SIG-M5 treated with dmso at 0.1 percent for 504 hours (cell line): ENCODE results near the gene SIRT2.
A peak's percentile ranks its signal among the peaks of the same experiment; 100 is the strongest.
"Not testable (repeated sequence)": the region's sequence is repeated elsewhere in the genome, so short reads cannot be mapped to it uniquely, and the experiment has no call there.

Experiments
- DNase-seq: peaks from one replicate; lab custom pipeline; 2025; ENCODE audit not compliant: unreplicated experiment; lab: John Stamatoyannopoulos, UW

SIRT2 gene

GRCh38 chr19:38898788-38899446 is 501 bp downstream of the SIRT2 start:
- DNase-seq = no peak

GRCh38 chr19:38894968-38895367 is 4.5 kb downstream of the SIRT2 start:
- no peak for DNase-seq

GRCh38 chr19:38893341-38893771 is 6.1 kb downstream of the SIRT2 start:
- no peak for DNase-seq

GRCh38 chr19:38892841-38893240 is 6.6 kb downstream of the SIRT2 start:
- no peak for DNase-seq

- DNase-seq = no peak
Measured at GRCh38 chr19:38891771-38892170, 7.6 kb downstream of the SIRT2 start.

GRCh38 chr19:38890686-38891085 is 8.7 kb downstream of the SIRT2 start:
- no peak for DNase-seq

GRCh38 chr19:38889803-38890202 is 9.6 kb downstream of the SIRT2 start:
- no peak for DNase-seq

- no peak for DNase-seq
Measured at GRCh38 chr19:38888876-38889275, 10.5 kb downstream of the SIRT2 start.

- not testable (repeated sequence) for DNase-seq
Measured at GRCh38 chr19:38884691-38885090, 14.7 kb downstream of the SIRT2 start.

GRCh38 chr19:38883286-38883685 is 16.1 kb downstream of the SIRT2 start:
- DNase-seq = no peak

- DNase-seq = no peak
Measured at GRCh38 chr19:38880882-38881609, 18.4 kb downstream of the SIRT2 start.

- DNase-seq = no peak
Measured at GRCh38 chr19:38880076-38880881, 19.1 kb downstream of the SIRT2 start.

- DNase-seq = no peak
Measured at GRCh38 chr19:38879400-38879751, 20.0 kb downstream of the SIRT2 start.

GRCh38 chr19:38878575-38879399 is 20.6 kb downstream of the SIRT2 start:
- DNase-seq = no peak

GRCh38 chr19:38877781-38878574 is 21.4 kb downstream of the SIRT2 start, which contains the start of gene RINL:
RINL (minus strand) TSS chr19:38878275; CDS start chr19:38876742, 1,533 bp downstream.
- DNase-seq = peak; percentile 57

GRCh38 chr19:38875656-38876395 is 23.6 kb downstream of the SIRT2 start:
- no peak for DNase-seq

- not testable (repeated sequence) for DNase-seq
Measured at GRCh38 chr19:38873400-38873799, 26.0 kb downstream of the SIRT2 start.

GRCh38 chr19:38870612-38871011 is 28.8 kb downstream of the SIRT2 start:
- no peak for DNase-seq

- no peak for DNase-seq
Measured at GRCh38 chr19:38869836-38870607, 29.4 kb downstream of the SIRT2 start.
